IPS-20b (cell line): ENCODE results near the gene KRTCAP2.

Source experiments
- H3K27ac ChIP-seq: one replicate; pipeline ENCODE4 v1.5.1; 2013; ENCODE audit warnings: low read length
- H3K27me3 ChIP-seq: 2 replicates; pipeline ENCODE4 v1.6.1; 2013; ENCODE audit warnings: mild to moderate bottlenecking, low read length, inconsistent platforms; ENCODE audit not compliant: insufficient read depth
- H3K36me3 ChIP-seq: 2 replicates; pipeline ENCODE4 v1.6.1; 2013; ENCODE audit warnings: low read depth, mild to moderate bottlenecking, inconsistent platforms, low read length, moderate library complexity; ENCODE audit not compliant: insufficient read depth
- H3K4me1 ChIP-seq: 2 replicates; pipeline ENCODE4 v1.6.1; 2013; ENCODE audit warnings: mild to moderate bottlenecking, control low read depth, inconsistent platforms, low read length, moderate library complexity; ENCODE audit not compliant: insufficient read depth
- H3K4me3 ChIP-seq: 2 replicates; pipeline ENCODE4 v1.5.1; 2013; ENCODE audit warnings: mild to moderate bottlenecking, low read length, inconsistent platforms
- H3K9ac ChIP-seq: 2 replicates; pipeline ENCODE4 v1.6.1; 2013; ENCODE audit warnings: low read depth, mild to moderate bottlenecking, inconsistent platforms, low read length, moderate library complexity
- H3K9me3 ChIP-seq: 2 replicates; pipeline ENCODE4 v1.6.1; 2013; ENCODE audit warnings: mild to moderate bottlenecking, low read depth, low read length, inconsistent platforms; ENCODE audit not compliant: insufficient read depth

Gene KRTCAP2

GRCh38 chr1:155207806-155208540, 34.9 kb upstream of the KRTCAP2 start, which contains the start of gene THBS3:
THBS3 (minus strand) TSS chr1:155207897; CDS start chr1:155207876, 21 bp downstream.
- no peaks in the 10 kb centered on the region for H3K9me3 ChIP-seq
- H3K4me1 ChIP-seq, result peaks cover 16% of the 10 kb centered on the region; the same call in 1 of the 2 replicates
- H3K27me3 ChIP-seq, result no peaks in the 10 kb centered on the region; the same call in 1 of the 2 replicates
- H3K4me3 ChIP-seq, result peak within 1 kb of the TSS; percentile 97
- H3K9ac ChIP-seq, result peak within 1 kb of the TSS; percentile 96
- H3K36me3 ChIP-seq, result peaks cover 16% of the 10 kb centered on the region
- H3K27ac ChIP-seq, result peak within 1 kb of the TSS; percentile 69

GRCh38 chr1:155206891-155207805, 34.0 kb upstream of the KRTCAP2 start:
- Histone ChIP-seq H3K36me3 (peaks cover 24% of the 10 kb centered on the region), H3K9me3 (no peaks in the 10 kb centered on the region), H3K27me3 (no peaks in the 10 kb centered on the region; the same call in 1 of the 2 replicates), H3K4me1 (peaks cover 16% of the 10 kb centered on the region; the same call in 1 of the 2 replicates), H3K27ac (no peak overlapping the region), H3K9ac (peak overlapping the region; percentile 96), H3K4me3 (peak overlapping the region; percentile 97)

- peaks cover 35% of the 10 kb centered on the region for H3K36me3 ChIP-seq
- H3K9ac ChIP-seq, result no peak overlapping the region
Measured at GRCh38 chr1:155205969-155206593, 33.0 kb upstream of the KRTCAP2 start.

GRCh38 chr1:155205035-155205434, 31.9 kb upstream of the KRTCAP2 start:
- Histone ChIP-seq H3K4me3 (no peak overlapping the region), H3K27me3 (no peaks in the 10 kb centered on the region; the same call in 1 of the 2 replicates), H3K36me3 (peaks cover 45% of the 10 kb centered on the region), H3K9ac (no peak overlapping the region), H3K4me1 (peaks cover 16% of the 10 kb centered on the region; the same call in 1 of the 2 replicates), H3K27ac (no peak overlapping the region), H3K9me3 (no peaks in the 10 kb centered on the region)

More at GRCh38 chr1:155205969-155206593, 33.0 kb upstream of the KRTCAP2 start:
- no peak overlapping the region for H3K27ac ChIP-seq
- H3K27me3 ChIP-seq, result no peaks in the 10 kb centered on the region; the same call in 1 of the 2 replicates
- H3K4me1 ChIP-seq, result peaks cover 16% of the 10 kb centered on the region; the same call in 1 of the 2 replicates
- H3K4me3 ChIP-seq, result no peak overlapping the region
- H3K9me3 ChIP-seq, result no peaks in the 10 kb centered on the region

GRCh38 chr1:155202731-155203515, 29.8 kb upstream of the KRTCAP2 start:
- Histone ChIP-seq H3K4me3 (no peak overlapping the region), H3K9me3 (no peaks in the 10 kb centered on the region), H3K9ac (no peak overlapping the region), H3K27ac (no peak overlapping the region), H3K27me3 (no peaks in the 10 kb centered on the region; the same call in 1 of the 2 replicates), H3K4me1 (peaks cover 8% of the 10 kb centered on the region; the same call in 1 of the 2 replicates), H3K36me3 (peaks cover 66% of the 10 kb centered on the region)

GRCh38 chr1:155202198-155202597, 29.1 kb upstream of the KRTCAP2 start:
- H3K9me3 ChIP-seq, result no peaks in the 10 kb centered on the region
- H3K4me1 ChIP-seq, result peaks cover 10% of the 10 kb centered on the region
- peaks cover 73% of the 10 kb centered on the region for H3K36me3 ChIP-seq
- no peak overlapping the region for H3K27ac ChIP-seq
- H3K4me3 ChIP-seq, result no peak overlapping the region
- no peaks in the 10 kb centered on the region; the same call in 1 of the 2 replicates for H3K27me3 ChIP-seq
- H3K9ac ChIP-seq, result no peak overlapping the region

- H3K36me3 ChIP-seq, result peaks cover 83% of the 10 kb centered on the region
- H3K9ac ChIP-seq, result no peak overlapping the region
Measured at GRCh38 chr1:155200920-155201319, 27.8 kb upstream of the KRTCAP2 start.

GRCh38 chr1:155199792-155200191, 26.7 kb upstream of the KRTCAP2 start:
- H3K9ac ChIP-seq, result no peak overlapping the region
- H3K27me3 ChIP-seq, result no peaks in the 10 kb centered on the region
- no peak overlapping the region for H3K27ac ChIP-seq
- peaks cover 89% of the 10 kb centered on the region for H3K36me3 ChIP-seq
- H3K4me3 ChIP-seq, result no peak overlapping the region
- H3K9me3 ChIP-seq, result no peaks in the 10 kb centered on the region
- peaks cover 15% of the 10 kb centered on the region for H3K4me1 ChIP-seq

More at GRCh38 chr1:155200920-155201319, 27.8 kb upstream of the KRTCAP2 start:
- H3K4me1 ChIP-seq, result peaks cover 15% of the 10 kb centered on the region
- no peak overlapping the region for H3K4me3 ChIP-seq
- no peak overlapping the region for H3K27ac ChIP-seq
- H3K9me3 ChIP-seq, result no peaks in the 10 kb centered on the region
- H3K27me3 ChIP-seq, result no peaks in the 10 kb centered on the region

- H3K4me1 ChIP-seq, result peaks cover 15% of the 10 kb centered on the region
- no peaks in the 10 kb centered on the region for H3K27me3 ChIP-seq
- no peak overlapping the region for H3K9ac ChIP-seq
- H3K9me3 ChIP-seq, result no peaks in the 10 kb centered on the region
- H3K36me3 ChIP-seq, result peaks cover 79% of the 10 kb centered on the region
- H3K27ac ChIP-seq, result no peak overlapping the region
- H3K4me3 ChIP-seq, result no peak overlapping the region
Measured at GRCh38 chr1:155198547-155198906, 25.4 kb upstream of the KRTCAP2 start.

GRCh38 chr1:155197901-155198546, 24.9 kb upstream of the KRTCAP2 start:
- Histone ChIP-seq H3K36me3 (peaks cover 74% of the 10 kb centered on the region), H3K9me3 (no peaks in the 10 kb centered on the region), H3K27ac (no peak overlapping the region), H3K4me1 (peaks cover 15% of the 10 kb centered on the region), H3K9ac (no peak overlapping the region), H3K27me3 (no peaks in the 10 kb centered on the region), H3K4me3 (peak overlapping the region; percentile 99; the same call in 1 of the 2 replicates)
